HEK293 (cell line): ENCODE data around the gene AMPD3.

Source experiments
- SP3 ChIP-seq: fragments of 450-650 bp; formaldehyde crosslinking; IDR thresholded peaks from 2 replicates; pipeline ENCODE4 v1.5.1; 2016; ENCODE audit warnings: missing biosample characterization, missing genetic modification characterization
- ZNF18 ChIP-seq: fragments of 450-650 bp; formaldehyde crosslinking; IDR thresholded peaks from 2 replicates; pipeline ENCODE4 v1.5.1; 2016; ENCODE audit warnings: missing biosample characterization, missing genetic modification characterization
- ZNF202 ChIP-seq: fragments of 450-650 bp; formaldehyde crosslinking; IDR thresholded peaks from 2 replicates; pipeline ENCODE4 v1.5.1; 2016; ENCODE audit warnings: missing biosample characterization, missing genetic modification characterization, borderline replicate concordance
- ZNF660 ChIP-seq: fragments of 450-650 bp; IDR thresholded peaks from 2 replicates; pipeline ENCODE4 v1.5.1; 2018; ENCODE audit warnings: missing biosample characterization, mild to moderate bottlenecking, missing genetic modification characterization
- TF ChIP-seq, protein P1 (sequence below): fragments of 450-650 bp; formaldehyde crosslinking; IDR thresholded peaks from 2 replicates; pipeline ENCODE4 v1.5.1; 2016; ENCODE audit warnings: missing biosample characterization, missing genetic modification characterization

DNA sequence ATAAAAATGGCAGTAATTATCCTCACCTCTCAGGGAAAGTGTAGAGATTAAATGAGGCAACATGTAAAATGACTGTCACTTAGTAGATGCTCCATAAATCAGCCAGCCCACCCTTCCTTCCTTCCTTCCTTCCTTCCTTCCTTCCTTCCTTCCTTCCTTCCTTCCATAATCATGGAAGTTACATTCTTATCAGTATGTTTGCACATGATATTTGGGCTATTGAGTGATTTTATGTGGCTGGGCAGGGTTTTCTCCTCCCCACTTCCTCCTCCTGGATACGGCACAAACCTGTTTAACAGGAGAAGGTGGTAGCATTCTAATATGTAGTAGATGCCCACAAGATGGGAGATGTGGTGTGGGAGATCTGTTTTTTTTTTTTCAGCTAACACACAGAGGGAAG, 101.5 kb downstream of the AMPD3 start:
- TF ChIP-seq ZNF202 (tag by site-specific recombination) (no peak), ZNF18 (tag by site-specific recombination) (no peak), ZNF660 (tag by site-specific recombination) (no peak), SP3 (tag by site-specific recombination) (no peak)
- TF ChIP-seq, protein P1, sequence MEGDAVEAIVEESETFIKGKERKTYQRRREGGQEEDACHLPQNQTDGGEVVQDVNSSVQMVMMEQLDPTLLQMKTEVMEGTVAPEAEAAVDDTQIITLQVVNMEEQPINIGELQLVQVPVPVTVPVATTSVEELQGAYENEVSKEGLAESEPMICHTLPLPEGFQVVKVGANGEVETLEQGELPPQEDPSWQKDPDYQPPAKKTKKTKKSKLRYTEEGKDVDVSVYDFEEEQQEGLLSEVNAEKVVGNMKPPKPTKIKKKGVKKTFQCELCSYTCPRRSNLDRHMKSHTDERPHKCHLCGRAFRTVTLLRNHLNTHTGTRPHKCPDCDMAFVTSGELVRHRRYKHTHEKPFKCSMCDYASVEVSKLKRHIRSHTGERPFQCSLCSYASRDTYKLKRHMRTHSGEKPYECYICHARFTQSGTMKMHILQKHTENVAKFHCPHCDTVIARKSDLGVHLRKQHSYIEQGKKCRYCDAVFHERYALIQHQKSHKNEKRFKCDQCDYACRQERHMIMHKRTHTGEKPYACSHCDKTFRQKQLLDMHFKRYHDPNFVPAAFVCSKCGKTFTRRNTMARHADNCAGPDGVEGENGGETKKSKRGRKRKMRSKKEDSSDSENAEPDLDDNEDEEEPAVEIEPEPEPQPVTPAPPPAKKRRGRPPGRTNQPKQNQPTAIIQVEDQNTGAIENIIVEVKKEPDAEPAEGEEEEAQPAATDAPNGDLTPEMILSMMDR (tag by site-specific recombination), result no peak
